Measurements from ENCODE around the gene RNASEH2A. TPM values are rescaled to one million over a fixed set of nuclear protein-coding genes. Genes with fewer than 3 reads are reported as not detected.

RNASEH2A gene
- total RNA-seq, 2 donors from 2014 or later, result 20.8 to 63.5 TPM

- Mint-ChIP-seq H3K27me3 (no peaks in the 10 kb centered on the region), H3K4me1 (ENCODE audit: low read depth in 2 of 2) (peaks cover 29 to 30% of the 10 kb centered on the region in 2 donors), H3K9me3 (no peaks in the 10 kb centered on the region), H3K4me3 (peak overlapping the region; percentile 92), H3K36me3 (no peaks in the 10 kb centered on the region), H3K27ac (peak overlapping the region; percentile 82 to 92)
- ATAC-seq, result peak; percentile 56 to 65
- peak; percentile 87 for DNase-seq (ENCODE audit: low spot score)
Measured at GRCh38 chr19:12777217-12778016, 29.0 kb upstream of the RNASEH2A start.

- H3K9me3 Mint-ChIP-seq, result no peaks in the 10 kb centered on the region
- H3K36me3 Mint-ChIP-seq, result no peaks in the 10 kb centered on the region
- H3K27me3 Mint-ChIP-seq, result no peaks in the 10 kb centered on the region
- ATAC-seq (no peak), DNase-seq (ENCODE audit: low spot score) (peak; percentile 76)
- peak overlapping the region; percentile 82 to 92 for H3K27ac Mint-ChIP-seq
- peaks cover 29 to 30% of the 10 kb centered on the region in 2 donors for H3K4me1 Mint-ChIP-seq (ENCODE audit: low read depth in 2 of 2)
- H3K4me3 Mint-ChIP-seq, result peak overlapping the region; percentile 92
Measured at GRCh38 chr19:12778017-12778904, 28.1 kb upstream of the RNASEH2A start.

- peak overlapping the region; percentile 82 to 92 for H3K27ac Mint-ChIP-seq
- peaks cover 26 to 29% of the 10 kb centered on the region in 2 donors for H3K4me1 Mint-ChIP-seq (ENCODE audit: low read depth in 2 of 2)
- no peaks in the 10 kb centered on the region for H3K27me3 Mint-ChIP-seq
- H3K36me3 Mint-ChIP-seq, result no peaks in the 10 kb centered on the region
- ATAC-seq (no peak), DNase-seq (ENCODE audit: low spot score) (no peak)
- H3K4me3 Mint-ChIP-seq, result peak overlapping the region; percentile 92
- no peaks in the 10 kb centered on the region for H3K9me3 Mint-ChIP-seq
Measured at GRCh38 chr19:12778905-12779161, 27.6 kb upstream of the RNASEH2A start.

- no peak for ATAC-seq
- peaks cover 25 to 28% of the 10 kb centered on the region in 2 donors for H3K4me1 Mint-ChIP-seq (ENCODE audit: low read depth in 2 of 2)
- no peaks in the 10 kb centered on the region for H3K27me3 Mint-ChIP-seq
Measured at GRCh38 chr19:12779162-12779993, 27.0 kb upstream of the RNASEH2A start.

GRCh38 chr19:12782174-12782423 is 24.3 kb upstream of the RNASEH2A start:
- H3K4me1 Mint-ChIP-seq (ENCODE audit: low read depth in 2 of 2), result peaks cover 25 to 26% of the 10 kb centered on the region in 2 donors
- DNase-seq (ENCODE audit: low spot score), result no peak
- peak overlapping the region in 1 of 2 donors; percentile 81 for H3K27ac Mint-ChIP-seq
- H3K27me3 Mint-ChIP-seq, result no peaks in the 10 kb centered on the region
- no peaks in the 10 kb centered on the region for H3K9me3 Mint-ChIP-seq
- ATAC-seq, result no peak
- no peaks in the 10 kb centered on the region for H3K36me3 Mint-ChIP-seq
- peak overlapping the region; percentile 84 for H3K4me3 Mint-ChIP-seq

More at GRCh38 chr19:12779162-12779993, 27.0 kb upstream of the RNASEH2A start:
- no peaks in the 10 kb centered on the region for H3K9me3 Mint-ChIP-seq
- no peaks in the 10 kb centered on the region for H3K36me3 Mint-ChIP-seq
- no peak for DNase-seq (ENCODE audit: low spot score)
- peak overlapping the region; percentile 92 for H3K4me3 Mint-ChIP-seq
- H3K27ac Mint-ChIP-seq, result peak overlapping the region; percentile 82 to 92

GRCh38 chr19:12782424-12783290 is 23.7 kb upstream of the RNASEH2A start:
- H3K4me3 Mint-ChIP-seq, result peak overlapping the region; percentile 84
- peaks cover 21 to 25% of the 10 kb centered on the region in 2 donors for H3K4me1 Mint-ChIP-seq (ENCODE audit: low read depth in 2 of 2)
- no peaks in the 10 kb centered on the region for H3K9me3 Mint-ChIP-seq
- H3K27me3 Mint-ChIP-seq, result no peaks in the 10 kb centered on the region
- ATAC-seq (peak; percentile 73 to 83), DNase-seq (ENCODE audit: low spot score) (peak; percentile 92)
- H3K27ac Mint-ChIP-seq, result peak overlapping the region in 1 of 2 donors; percentile 81
- H3K36me3 Mint-ChIP-seq, result no peaks in the 10 kb centered on the region

GRCh38 chr19:12783291-12783848 is 23.0 kb upstream of the RNASEH2A start:
- peaks cover 18 to 22% of the 10 kb centered on the region in 2 donors for H3K4me1 Mint-ChIP-seq (ENCODE audit: low read depth in 2 of 2)
- H3K36me3 Mint-ChIP-seq, result no peaks in the 10 kb centered on the region
- ATAC-seq (peak in 1 of 2 donors; percentile 44), DNase-seq (ENCODE audit: low spot score) (no peak)
- no peaks in the 10 kb centered on the region for H3K27me3 Mint-ChIP-seq
- H3K4me3 Mint-ChIP-seq, result peak overlapping the region; percentile 67
- H3K9me3 Mint-ChIP-seq, result no peaks in the 10 kb centered on the region
- H3K27ac Mint-ChIP-seq, result peak overlapping the region in 1 of 2 donors; percentile 70

- no peaks in the 10 kb centered on the region for H3K36me3 Mint-ChIP-seq
- DNase-seq (ENCODE audit: low spot score) (no peak), ATAC-seq (no peak)
- peak overlapping the region in 1 of 2 donors; percentile 70 for H3K27ac Mint-ChIP-seq
- H3K9me3 Mint-ChIP-seq, result no peaks in the 10 kb centered on the region
- H3K4me1 Mint-ChIP-seq (ENCODE audit: low read depth in 2 of 2), result peaks cover 18 to 20% of the 10 kb centered on the region in 2 donors
- no peaks in the 10 kb centered on the region for H3K27me3 Mint-ChIP-seq
- H3K4me3 Mint-ChIP-seq, result peak overlapping the region; percentile 67
Measured at GRCh38 chr19:12783849-12784393, 22.5 kb upstream of the RNASEH2A start.

- Mint-ChIP-seq H3K9me3 (no peaks in the 10 kb centered on the region), H3K4me1 (ENCODE audit: low read depth in 2 of 2) (peaks cover 19% of the 10 kb centered on the region in 2 donors)
- ATAC-seq, result no peak
Measured at GRCh38 chr19:12784394-12784870, 22.0 kb upstream of the RNASEH2A start.

GRCh38 chr19:12784871-12785430 is 21.4 kb upstream of the RNASEH2A start:
- H3K4me1 Mint-ChIP-seq (ENCODE audit: low read depth in 2 of 2), result peaks cover 17% of the 10 kb centered on the region in 2 donors
- H3K4me3 Mint-ChIP-seq, result no peak overlapping the region
- DNase-seq (ENCODE audit: low spot score) (no peak), ATAC-seq (peak in 1 of 2 donors; percentile 1)
- no peaks in the 10 kb centered on the region for H3K36me3 Mint-ChIP-seq
- no peaks in the 10 kb centered on the region for H3K27me3 Mint-ChIP-seq
- H3K9me3 Mint-ChIP-seq, result no peaks in the 10 kb centered on the region
- H3K27ac Mint-ChIP-seq, result no peak overlapping the region

More at GRCh38 chr19:12784394-12784870, 22.0 kb upstream of the RNASEH2A start:
- Mint-ChIP-seq H3K4me3 (no peak overlapping the region), H3K27ac (no peak overlapping the region), H3K27me3 (no peaks in the 10 kb centered on the region), H3K36me3 (no peaks in the 10 kb centered on the region)
- DNase-seq (ENCODE audit: low spot score), result no peak

- H3K4me3 Mint-ChIP-seq, result no peak overlapping the region
- H3K27ac Mint-ChIP-seq, result no peak overlapping the region
- no peaks in the 10 kb centered on the region for H3K9me3 Mint-ChIP-seq
- DNase-seq (ENCODE audit: low spot score), result no peak
- ATAC-seq, result no peak
- peaks cover 20 to 21% of the 10 kb centered on the region in 2 donors for H3K4me1 Mint-ChIP-seq (ENCODE audit: low read depth in 2 of 2)
- no peaks in the 10 kb centered on the region for H3K27me3 Mint-ChIP-seq
- no peaks in the 10 kb centered on the region for H3K36me3 Mint-ChIP-seq
Measured at GRCh38 chr19:12785431-12786031, 20.9 kb upstream of the RNASEH2A start.
